Right ventricle myocardium superior (tissue), 1 donor: Measurements from ENCODE around the gene GCG. TPM values are rescaled to one million over a fixed set of nuclear protein-coding genes. Genes with fewer than 3 reads are reported as not detected.

Experiments used
- ATAC-seq: fragments of 200-7000 bp; cut with Tn5 transposase; one replicate; pipeline ENCODE4 v1.9.1; 2020; ENCODE audit warnings: mild to moderate bottlenecking; ENCODE audit not compliant: poor library complexity
- DNase-seq: peaks from one replicate; pipeline ENCODE4 v3.0.0-alpha.2; 2020
- intact Hi-C: fragments of 100-400 bp; cut with DNase I; formaldehyde crosslinking; loops from one replicate; pipeline ENCODE4 v1.11.2; 2022
- long read RNA-seq: library from polyadenylated mRNA; unstranded; transcript quantifications from one replicate; pipeline ENCODE4 v2.0.0, GENCODE V29; 2021
- total RNA-seq: library from RNA; stranded (reverse); fragmentation: NEBNext Ultra II Directional; extraction: Animal tissue kit (Norgen Biotek cat#: 25700); gene quantifications from one replicate; pipeline ENCODE4 v1.2.1, GENCODE V29; 2021
- donor health status: DM: no; HTN: yes; CAD: no; lungs with severe emphysema.

GCG gene
- not detected for total RNA-seq
- long read RNA-seq = 0 reads

GRCh38 chr2:162152147-162152546 is at the start of gene GCG:
TSS of gene GCG (minus strand) at chr2:162152247. CDS start at chr2:162149178, 3,069 bp downstream.
- intact Hi-C loops = loop anchor here (10.0 kb wide), 1 partner anchor 143 kb away; no protein-coding TSS in a partner anchor
- DNase-seq (no peak), ATAC-seq (no peak)

GRCh38 chr2:162200636-162201035 is 48.6 kb upstream of the GCG start:
- ATAC-seq (no peak), DNase-seq (no peak)
- intact Hi-C loops = no loop called here

GRCh38 chr2:162199913-162200312 is 47.9 kb upstream of the GCG start:
- ATAC-seq (no peak), DNase-seq (no peak)
- intact Hi-C loops = no loop called here

- intact Hi-C loops = no loop called here
- DNase-seq = no peak
Measured at GRCh38 chr2:162198239-162198638, 46.2 kb upstream of the GCG start.

GRCh38 chr2:162197069-162197825 is 45.2 kb upstream of the GCG start:
- intact Hi-C loops = no loop called here
- DNase-seq = no peak
- no peak for ATAC-seq

More at GRCh38 chr2:162198239-162198638, 46.2 kb upstream of the GCG start:
- ATAC-seq = no peak

- ATAC-seq (no peak), DNase-seq (no peak)
- intact Hi-C loops = no loop called here
Measured at GRCh38 chr2:162196638-162197037, 44.6 kb upstream of the GCG start.

GRCh38 chr2:162188451-162188850 is 36.4 kb upstream of the GCG start:
- ATAC-seq (no peak), DNase-seq (no peak)
- intact Hi-C loops = no loop called here

- ATAC-seq = no peak
- intact Hi-C loops = no loop called here
- no peak for DNase-seq
Measured at GRCh38 chr2:162185541-162186232, 33.6 kb upstream of the GCG start.

- no peak for ATAC-seq
- intact Hi-C loops = no loop called here
- DNase-seq = no peak
Measured at GRCh38 chr2:162184821-162185450, 32.9 kb upstream of the GCG start.

GRCh38 chr2:162184359-162184758 is 32.3 kb upstream of the GCG start:
- ATAC-seq = no peak
- no peak for DNase-seq
- intact Hi-C loops = no loop called here

GRCh38 chr2:162182395-162182794 is 30.3 kb upstream of the GCG start:
- intact Hi-C loops = no loop called here
- no peak for ATAC-seq

GRCh38 chr2:162177301-162177700 is 25.3 kb upstream of the GCG start:
- intact Hi-C loops = no loop called here
- ATAC-seq = no peak
- no peak for DNase-seq

More at GRCh38 chr2:162182395-162182794, 30.3 kb upstream of the GCG start:
- no peak for DNase-seq

GRCh38 chr2:162175714-162176113 is 23.7 kb upstream of the GCG start:
- DNase-seq (no peak), ATAC-seq (no peak)
- intact Hi-C loops = no loop called here

- no peak for ATAC-seq
- intact Hi-C loops = no loop called here
- no peak for DNase-seq
Measured at GRCh38 chr2:162174746-162175145, 22.7 kb upstream of the GCG start.

GRCh38 chr2:162172802-162173370 is 20.8 kb upstream of the GCG start:
- DNase-seq = no peak
- intact Hi-C loops = no loop called here
- ATAC-seq = no peak

- intact Hi-C loops = no loop called here
- ATAC-seq (no peak), DNase-seq (no peak)
Measured at GRCh38 chr2:162166745-162167144, 14.7 kb upstream of the GCG start.

- ATAC-seq (no peak), DNase-seq (no peak)
- intact Hi-C loops = no loop called here
Measured at GRCh38 chr2:162166174-162166573, 14.1 kb upstream of the GCG start.

- no peak for ATAC-seq
- intact Hi-C loops = no loop called here
- no peak for DNase-seq
Measured at GRCh38 chr2:162164802-162165201, 12.8 kb upstream of the GCG start.

- ATAC-seq = no peak
- no peak for DNase-seq
- intact Hi-C loops = loop anchor here (10.0 kb wide), 1 partner anchor 135 kb away; no protein-coding TSS in a partner anchor
Measured at GRCh38 chr2:162159446-162159845, 7.4 kb upstream of the GCG start.
